ENCODE data around the gene CYP27B1.

Gene CYP27B1, protein sequence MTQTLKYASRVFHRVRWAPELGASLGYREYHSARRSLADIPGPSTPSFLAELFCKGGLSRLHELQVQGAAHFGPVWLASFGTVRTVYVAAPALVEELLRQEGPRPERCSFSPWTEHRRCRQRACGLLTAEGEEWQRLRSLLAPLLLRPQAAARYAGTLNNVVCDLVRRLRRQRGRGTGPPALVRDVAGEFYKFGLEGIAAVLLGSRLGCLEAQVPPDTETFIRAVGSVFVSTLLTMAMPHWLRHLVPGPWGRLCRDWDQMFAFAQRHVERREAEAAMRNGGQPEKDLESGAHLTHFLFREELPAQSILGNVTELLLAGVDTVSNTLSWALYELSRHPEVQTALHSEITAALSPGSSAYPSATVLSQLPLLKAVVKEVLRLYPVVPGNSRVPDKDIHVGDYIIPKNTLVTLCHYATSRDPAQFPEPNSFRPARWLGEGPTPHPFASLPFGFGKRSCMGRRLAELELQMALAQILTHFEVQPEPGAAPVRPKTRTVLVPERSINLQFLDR

GRCh38 chr12:57766464-57767304 is at the start of gene CYP27B1:
Gene CYP27B1, minus strand, starts transcription at chr12:57767078. Its CDS starts 37 bp downstream, at chr12:57767041.
- no peak for DNase-seq (ENCODE audit: low read depth in 2 of 2)

DNA sequence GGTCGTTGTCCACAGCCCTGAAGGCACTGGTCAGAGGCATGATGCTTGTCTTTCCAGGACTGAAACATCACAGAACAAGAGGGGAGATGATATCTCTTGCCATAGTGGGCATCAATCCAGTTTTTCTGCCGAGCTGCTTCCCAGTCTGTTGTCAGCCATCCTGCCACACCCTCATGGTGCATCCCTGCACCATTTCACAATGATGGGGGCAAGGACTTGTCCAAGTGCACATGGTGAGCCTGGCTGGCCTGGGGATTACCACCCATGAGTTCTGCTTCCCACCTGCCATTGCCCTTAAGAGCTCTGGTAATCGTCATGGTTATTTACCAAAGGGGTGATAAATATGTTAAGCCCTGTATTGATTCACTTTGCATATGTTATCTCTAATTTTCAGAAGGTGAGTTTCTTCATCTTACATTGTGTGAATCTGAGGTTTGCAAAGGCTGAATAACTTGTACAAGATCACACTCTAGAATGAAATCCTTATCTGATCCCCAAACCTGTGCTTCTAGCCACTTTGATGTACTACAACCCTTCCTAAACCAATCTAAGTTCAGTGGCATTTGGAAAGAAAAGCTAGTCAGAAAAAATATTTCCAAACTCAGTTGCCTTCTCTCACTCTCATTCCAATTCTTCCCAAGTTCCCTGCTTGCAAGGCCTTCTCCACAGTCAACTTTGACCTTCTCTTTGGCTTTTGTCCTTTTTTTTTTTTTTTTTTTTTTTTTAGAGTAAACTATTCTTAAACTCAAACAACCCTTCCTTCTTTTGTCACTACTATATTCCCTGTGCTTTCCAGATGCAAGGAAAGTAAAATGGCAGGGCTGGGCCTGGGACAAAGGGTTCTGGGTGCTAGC is 49.4 kb upstream of the CYP27B1 start:
- DNase-seq (ENCODE audit: low read depth in 2 of 2), result no peak

- DNase-seq (ENCODE audit: low read depth in 2 of 2), result no peak
Measured at GRCh38 chr12:57815177-57816000, 48.5 kb upstream of the CYP27B1 start.

DNA sequence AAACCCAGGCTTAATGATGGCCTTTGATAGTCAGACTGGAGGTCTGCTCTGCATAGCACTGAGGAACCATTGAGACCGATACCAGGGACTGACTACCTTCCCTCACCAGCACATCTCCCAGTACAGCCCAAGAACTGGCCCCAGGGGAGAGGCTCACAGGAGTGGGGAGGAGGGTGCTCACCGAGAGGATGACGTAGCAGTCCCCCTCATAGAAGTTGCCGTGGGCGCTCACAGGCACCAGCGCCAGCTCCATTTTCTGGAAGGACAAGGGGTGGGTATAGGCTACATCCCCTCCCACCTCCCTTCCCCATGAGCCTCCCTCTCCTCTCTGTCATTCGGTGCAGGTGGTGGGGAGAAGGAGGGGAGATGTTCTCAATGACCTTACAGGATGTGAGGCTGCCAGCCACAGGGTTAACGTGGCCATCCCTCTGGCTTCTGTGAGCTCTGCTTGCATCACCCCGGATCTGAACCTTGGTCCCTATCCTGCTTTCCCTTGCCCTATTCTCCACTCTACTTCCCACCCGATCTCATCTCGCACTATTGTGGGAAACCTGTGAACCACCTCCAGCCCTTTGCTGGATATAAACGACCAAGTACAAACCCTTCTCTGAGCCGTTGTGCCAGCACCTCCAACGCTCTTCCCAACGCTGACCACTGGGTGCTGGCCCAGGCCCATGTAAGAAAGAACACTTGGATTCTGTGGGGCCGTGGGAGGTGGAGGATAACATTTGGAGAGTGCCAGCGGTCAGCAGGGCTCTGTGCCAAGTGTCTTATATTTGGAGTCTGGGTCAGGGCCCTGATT is 47.3 kb upstream of the CYP27B1 start:
- no peak for DNase-seq (ENCODE audit: low read depth in 2 of 2)

DNA sequence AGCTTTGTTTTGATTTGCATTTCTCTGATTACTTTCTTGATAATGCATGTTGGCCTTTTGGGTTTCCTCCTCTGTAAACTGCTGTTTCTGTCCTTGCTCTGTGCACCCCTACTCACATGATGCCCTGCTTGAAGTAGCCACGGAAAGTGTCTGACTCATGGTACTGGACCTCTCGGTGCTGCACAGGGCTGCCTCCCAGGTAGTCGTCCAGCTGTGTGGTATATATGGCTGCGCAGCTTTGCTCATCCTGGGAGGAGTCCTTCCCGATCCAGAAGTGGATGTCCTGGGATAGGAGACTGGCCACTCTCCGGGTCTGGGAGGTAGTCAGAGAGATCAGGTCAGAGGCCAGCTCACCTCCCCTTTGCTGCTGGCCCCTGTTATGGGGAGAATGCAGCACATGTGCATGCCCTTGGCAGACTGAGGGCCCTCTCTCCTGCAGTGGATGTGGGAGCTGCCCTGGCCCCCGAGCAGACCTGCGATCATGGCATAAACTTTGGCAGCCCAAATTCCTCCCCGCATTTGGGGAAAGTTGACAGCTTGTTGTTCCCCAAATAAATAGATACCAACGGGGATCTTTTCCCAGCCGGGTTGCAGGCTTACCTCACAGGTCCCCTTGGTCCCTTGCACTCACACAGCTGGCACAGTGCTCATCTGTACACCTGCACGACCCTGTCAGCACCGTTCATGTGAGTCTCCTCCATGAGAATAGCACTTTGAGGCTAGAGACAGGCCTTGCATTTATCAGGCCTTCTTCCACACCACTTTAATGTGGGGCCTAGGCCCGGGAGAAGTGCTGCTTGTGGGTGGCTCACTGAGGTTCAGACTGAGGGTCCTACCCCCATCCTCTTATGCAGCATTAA is 46.5 kb upstream of the CYP27B1 start:
- DNase-seq (ENCODE audit: low read depth in 2 of 2), result no peak

DNA sequence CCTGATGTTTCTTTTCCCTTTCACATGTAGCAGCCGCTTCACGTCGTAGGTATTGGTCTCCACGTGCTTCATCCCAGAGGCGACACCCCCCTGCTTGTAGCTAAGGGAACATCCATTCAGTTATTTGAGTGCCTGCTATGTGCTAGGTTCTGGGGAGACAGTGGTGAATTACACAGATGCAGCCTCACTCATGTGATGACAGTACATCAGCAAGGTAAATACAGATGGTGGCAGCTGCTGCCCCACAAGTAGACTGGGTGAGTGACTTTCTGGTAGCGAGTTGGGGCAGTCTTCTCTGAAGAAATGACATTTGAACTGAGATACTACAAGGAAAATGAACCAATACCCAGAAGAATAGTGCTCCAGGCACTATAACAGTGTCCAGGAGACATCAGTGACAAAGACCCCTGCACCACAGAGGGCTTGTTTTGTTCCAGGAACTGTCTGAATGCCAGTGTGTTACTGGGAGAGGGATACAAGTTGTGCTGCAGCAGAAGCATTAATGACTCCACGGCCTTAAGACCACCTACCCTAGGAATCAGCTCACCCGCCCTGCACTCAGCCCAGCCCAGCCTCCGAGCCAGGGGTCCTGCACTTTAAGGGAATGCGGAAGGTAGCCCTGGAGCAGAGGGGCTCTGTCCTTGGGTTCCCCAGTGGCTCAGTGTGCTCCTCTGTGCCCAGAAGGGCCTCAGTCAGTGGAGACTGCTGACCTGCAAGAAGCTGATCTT is 44.3 kb upstream of the CYP27B1 start:
- no peak for DNase-seq (ENCODE audit: low read depth in 2 of 2)

- no peak for DNase-seq (ENCODE audit: low read depth in 2 of 2)
Measured at GRCh38 chr12:57810450-57810849, 43.6 kb upstream of the CYP27B1 start.

GRCh38 chr12:57809425-57809824 is 42.5 kb upstream of the CYP27B1 start:
- DNase-seq (ENCODE audit: low read depth in 2 of 2), result no peak

- DNase-seq (ENCODE audit: low read depth in 2 of 2), result no peak
Measured at GRCh38 chr12:57808351-57808750, 41.5 kb upstream of the CYP27B1 start.

DNA sequence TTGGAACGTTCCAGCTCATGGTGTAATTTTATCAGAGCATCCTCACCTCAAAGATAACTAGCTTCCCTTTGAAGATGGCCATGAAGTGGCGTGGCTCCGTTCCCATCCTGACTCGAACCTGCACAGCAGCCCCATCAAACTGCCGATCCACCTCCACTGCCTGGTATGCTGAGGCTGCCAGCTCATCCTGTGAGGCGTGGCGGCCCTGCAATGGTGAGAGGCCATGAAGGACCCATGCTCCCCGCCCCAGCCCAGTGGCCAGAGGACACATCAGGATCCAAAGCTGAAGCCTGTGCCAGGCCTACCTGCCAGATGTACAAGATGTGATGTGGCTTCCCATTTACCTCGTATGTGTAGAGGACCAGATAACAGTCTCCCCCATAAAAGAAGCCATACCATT is 40.4 kb upstream of the CYP27B1 start:
- DNase-seq (ENCODE audit: low read depth in 2 of 2), result no peak

DNA sequence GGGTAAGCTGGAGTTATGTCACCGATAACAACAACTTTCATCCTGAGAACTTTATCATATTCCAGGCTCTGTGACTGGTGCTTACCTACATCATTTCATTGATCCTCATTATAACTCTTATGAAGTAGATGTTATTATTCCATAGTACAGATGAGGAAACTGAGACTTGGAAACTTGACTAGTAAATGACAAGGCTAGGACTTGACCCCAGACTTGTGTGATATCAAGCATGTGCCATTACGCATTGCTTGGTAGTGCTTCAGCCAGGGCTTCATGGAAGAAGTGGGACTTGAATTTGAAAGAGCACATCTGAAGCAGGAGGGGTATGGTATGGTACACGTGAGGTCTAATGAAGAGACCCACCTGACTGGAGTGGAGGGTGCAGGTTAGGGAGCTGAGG is 39.8 kb upstream of the CYP27B1 start:
- DNase-seq (ENCODE audit: low read depth in 2 of 2), result no peak

DNA sequence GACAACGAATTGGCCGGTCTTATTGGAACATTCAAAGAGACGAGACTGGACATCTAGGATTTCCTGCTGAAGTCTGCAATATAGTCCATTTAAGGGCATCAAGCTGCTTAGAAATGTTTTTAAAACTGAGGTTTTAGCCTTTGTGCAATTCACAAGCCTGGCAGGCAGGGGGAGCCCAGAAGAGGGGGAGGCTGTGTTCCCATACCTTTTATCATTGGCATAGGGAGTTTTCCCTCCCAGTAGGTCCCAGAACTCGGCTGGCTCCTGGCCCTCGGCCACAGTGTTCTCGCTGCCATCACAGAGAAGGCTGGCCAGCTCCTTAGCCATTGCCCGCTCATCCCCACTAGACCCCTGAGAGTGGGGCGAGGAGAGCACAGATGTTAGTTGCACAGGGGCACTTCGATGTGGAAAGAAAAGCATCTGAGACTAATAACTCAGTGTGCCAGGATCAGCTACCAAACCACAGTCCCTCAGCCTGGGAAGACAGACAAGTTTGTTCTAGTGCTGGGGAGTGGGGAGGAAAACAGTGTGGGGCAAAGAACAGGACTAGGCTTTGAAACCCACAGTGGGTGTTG is 36.5 kb upstream of the CYP27B1 start:
- DNase-seq (ENCODE audit: low read depth in 2 of 2), result no peak

DNA sequence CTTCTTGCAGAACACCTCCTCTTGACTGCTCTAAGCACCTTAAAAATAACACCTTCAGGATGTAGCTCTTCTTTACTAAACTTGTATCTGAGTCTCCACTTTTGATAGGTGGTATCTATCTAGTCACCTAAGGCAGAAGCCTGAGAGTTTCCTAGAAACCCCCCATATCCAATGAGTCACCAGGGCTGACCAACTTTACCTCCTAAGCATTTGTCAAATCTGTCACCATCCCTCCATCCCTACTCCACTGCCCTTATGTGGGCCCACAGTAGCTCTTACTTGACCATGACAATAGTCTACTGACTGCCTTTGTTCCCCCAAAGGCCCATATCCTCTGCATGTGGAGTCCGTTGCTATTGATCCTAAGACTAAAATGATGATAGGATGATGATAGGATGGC is 35.7 kb upstream of the CYP27B1 start:
- DNase-seq (ENCODE audit: low read depth in 2 of 2), result no peak

DNA sequence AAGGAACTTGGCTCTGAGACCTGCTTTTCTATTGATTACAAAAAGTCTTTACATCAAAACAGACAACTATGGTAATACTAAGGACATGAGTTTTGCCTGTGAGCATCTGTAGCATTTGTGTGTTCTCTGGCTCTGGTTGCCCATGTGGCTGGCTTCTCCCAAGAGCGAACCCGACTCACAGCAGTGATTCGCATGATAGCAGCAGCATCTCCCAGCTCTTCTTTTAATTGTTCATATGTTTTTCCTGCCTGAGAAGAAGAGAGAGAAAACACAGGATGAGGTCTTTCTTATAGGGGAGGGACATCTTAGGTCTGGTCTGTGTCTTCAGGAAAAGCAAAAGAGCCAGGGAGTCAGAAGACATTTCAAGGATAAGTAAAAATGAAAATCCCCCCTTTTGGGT is 34.1 kb upstream of the CYP27B1 start:
- no peak for DNase-seq (ENCODE audit: low read depth in 2 of 2)

GRCh38 chr12:57797933-57798332 is 31.1 kb upstream of the CYP27B1 start:
- DNase-seq (ENCODE audit: low read depth in 2 of 2), result no peak

DNA sequence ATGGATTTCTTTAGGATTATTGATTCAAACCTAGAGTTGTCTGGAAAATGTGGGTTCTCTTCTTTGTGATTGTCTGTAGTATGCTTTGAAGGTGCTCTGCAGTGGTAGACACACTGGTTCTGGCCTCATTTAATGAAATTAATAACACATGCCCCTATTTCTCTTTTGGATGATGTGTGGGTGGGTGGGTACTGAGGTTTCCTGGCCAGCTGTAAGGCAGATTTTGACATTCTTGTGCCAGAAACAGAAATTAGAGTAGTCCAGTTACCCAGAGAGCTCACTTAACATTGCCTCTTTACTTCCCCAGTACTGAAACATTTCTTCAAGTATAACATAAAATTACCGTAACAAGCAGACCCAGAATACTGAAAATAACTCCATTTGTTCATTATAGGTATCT is 30.1 kb upstream of the CYP27B1 start:
- no peak for DNase-seq (ENCODE audit: low read depth in 2 of 2)

DNA sequence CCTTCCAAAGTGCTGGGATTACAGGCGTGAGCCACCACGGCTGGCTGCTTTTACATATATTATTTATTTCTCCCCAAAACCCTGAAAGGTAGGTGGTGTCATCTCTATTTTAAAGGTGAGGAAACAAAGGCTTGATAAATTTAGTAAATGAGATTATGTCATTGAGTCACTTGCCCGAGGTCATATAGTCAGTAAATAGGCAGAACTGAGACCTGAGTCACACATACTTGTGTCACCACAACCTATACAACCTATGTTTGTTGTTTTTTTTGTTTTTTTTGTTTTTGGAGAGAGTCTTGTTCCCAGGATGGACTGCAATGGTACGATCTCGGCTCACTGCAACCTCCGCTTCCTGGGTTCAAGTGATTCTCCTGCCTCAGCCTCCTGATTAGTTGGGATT is 28.5 kb upstream of the CYP27B1 start:
- no peak for DNase-seq (ENCODE audit: low read depth in 2 of 2)

DNA sequence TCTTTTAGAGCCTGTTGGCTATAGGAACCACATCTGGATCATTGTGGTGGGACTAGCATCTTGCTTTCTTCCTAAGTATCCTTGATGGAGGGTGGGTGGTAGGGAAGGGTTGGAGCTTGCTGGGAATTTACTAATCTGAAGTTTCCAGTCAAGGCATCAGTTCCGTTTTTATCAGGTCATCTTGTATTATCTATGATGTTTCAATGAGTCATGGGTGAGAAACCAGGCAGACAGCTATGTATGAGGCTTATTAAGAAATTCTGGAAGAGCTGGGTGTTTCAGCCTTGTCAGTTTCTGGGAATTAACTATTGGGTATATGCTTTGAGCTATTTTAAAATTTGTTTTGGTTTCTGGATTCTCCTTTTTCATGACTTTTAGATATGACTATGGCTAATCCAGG is 27.0 kb upstream of the CYP27B1 start:
- no peak for DNase-seq (ENCODE audit: low read depth in 2 of 2)

Measured in stimulated activated CD8-positive, alpha-beta memory T cell treated with anti-CD3 and anti-CD28 coated beads, Interleukin-7, amount 100 ng/mL, for 1 hour (primary cell).